ENCODE measurements around the gene MISP. TPM values are rescaled to one million over a fixed set of nuclear protein-coding genes. Genes with fewer than 3 reads are reported as not detected.
A peak's percentile ranks its signal among the peaks of the same experiment; 100 is the strongest.

The MISP gene
- total and polyA plus RNA-seq, 2 experiments from 2014 or later, result 0.27 to 0.28 TPM

- H3F3A ChIP-seq (replicated peaks; ENCODE audit: low read depth), result peaks cover 22% of the 10 kb centered on the region; the same call in 1 of the 2 replicates
- Mint-ChIP-seq H3K4me3 (peak overlapping the region; percentile 58), H3K9me3 (no peaks in the 10 kb centered on the region), H3K4me1 (peaks cover 20% of the 10 kb centered on the region), H3K36me3 (ENCODE audit: low read depth) (no peaks in the 10 kb centered on the region), H3K27me3 (ENCODE audit: insufficient read depth, low read depth, poor library complexity) (peaks cover 14% of the 10 kb centered on the region), H3K27ac (peak overlapping the region; percentile 94)
- no peaks in the 10 kb centered on the region for H4K20me1 ChIP-seq (replicated peaks; ENCODE audit: insufficient read depth)
- ATAC-seq (peak; percentile 92), DNase-seq (ENCODE audit: low spot score) (peak; percentile 94)
- peaks cover 27% of the 10 kb centered on the region for H3K4me1 ChIP-seq (ENCODE audit: insufficient read depth)
- no peaks in the 10 kb centered on the region for H3K27me3 ChIP-seq (ENCODE audit: insufficient read depth)
- H3K36me3 ChIP-seq (ENCODE audit: insufficient read depth), result no peaks in the 10 kb centered on the region
- H3K27ac ChIP-seq (ENCODE audit: low read depth), result peak overlapping the region; percentile 94
- H2AFZ ChIP-seq, result no peak overlapping the region
- TF ChIP-seq POLR2AphosphoS5 (IDR thresholded peaks at IDR 0.05; ENCODE audit: low read depth) (no peak), ZNF462 (CRISPR knock-in tag; IDR thresholded peaks at IDR 0.05) (peak; percentile 55; the same call in 1 of the 2 replicates)
- peak overlapping the region; percentile 78 for H3K4me2 ChIP-seq
- no peaks in the 10 kb centered on the region for H3K9me2 ChIP-seq (ENCODE audit: insufficient read depth)
- H3K4me3 ChIP-seq, result peak overlapping the region; percentile 52
- peaks cover 25% of the 10 kb centered on the region for H3K79me2 ChIP-seq (replicated peaks; ENCODE audit: insufficient read depth)
Observed at GRCh38 chr19:782185-782877, 31.4 kb downstream of the MISP start.

- H3K4me1 ChIP-seq (ENCODE audit: insufficient read depth), result peaks cover 27% of the 10 kb centered on the region
- Mint-ChIP-seq H3K36me3 (ENCODE audit: low read depth) (no peaks in the 10 kb centered on the region), H3K4me3 (peak overlapping the region; percentile 58), H3K9me3 (no peaks in the 10 kb centered on the region), H3K4me1 (peaks cover 20% of the 10 kb centered on the region), H3K27ac (peak overlapping the region; percentile 94), H3K27me3 (ENCODE audit: insufficient read depth, low read depth, poor library complexity) (peaks cover 14% of the 10 kb centered on the region)
- peak overlapping the region; percentile 18; the same call in 1 of the 2 replicates for H2AFZ ChIP-seq
- peak; percentile 8 for ATAC-seq
- H4K20me1 ChIP-seq (replicated peaks; ENCODE audit: insufficient read depth), result no peaks in the 10 kb centered on the region
- no peaks in the 10 kb centered on the region for H3K36me3 ChIP-seq (ENCODE audit: insufficient read depth)
- no peaks in the 10 kb centered on the region for H3K9me2 ChIP-seq (ENCODE audit: insufficient read depth)
- DNase-seq (ENCODE audit: low spot score), result peak; percentile 53
- H3K79me2 ChIP-seq (replicated peaks; ENCODE audit: insufficient read depth), result peaks cover 25% of the 10 kb centered on the region
- peak overlapping the region; percentile 52 for H3K4me3 ChIP-seq
- H3F3A ChIP-seq (replicated peaks; ENCODE audit: low read depth), result peaks cover 22% of the 10 kb centered on the region; the same call in 1 of the 2 replicates
- H3K27ac ChIP-seq (ENCODE audit: low read depth), result peak overlapping the region; percentile 94
- H3K27me3 ChIP-seq (ENCODE audit: insufficient read depth), result no peaks in the 10 kb centered on the region
- H3K4me2 ChIP-seq, result peak overlapping the region; percentile 78
- no peak for TF ChIP-seq REST (IDR thresholded peaks at IDR 0.05; ENCODE audit: unreplicated experiment)
Observed at GRCh38 chr19:782878-783668, 32.2 kb downstream of the MISP start.
